SU-DHL-6 (cell line): Measurements from ENCODE around the gene TAX1BP1.

Experiments
- H2AFZ ChIP-seq: fragments of 200-600 bp; sonication (generic); 2 replicates; pipeline ENCODE4 v1.6.1; 2014; ENCODE audit warnings: low read depth, mild to moderate bottlenecking, moderate library complexity, mixed read lengths, antibody characterized with exemption, low read length; ENCODE audit not compliant: severe bottlenecking
- H3F3A ChIP-seq: fragments of 200-600 bp; shearing (Covaris generic); 2 replicates; pipeline ENCODE4 v1.6.0; 2016; ENCODE audit warnings: antibody characterized with exemption, mild to moderate bottlenecking; ENCODE audit not compliant: insufficient read depth
- H3K27ac ChIP-seq: fragments of 200-600 bp; sonication (generic); 2 replicates; pipeline ENCODE4 v1.5.1; 2016; ENCODE audit warnings: low read depth, mild to moderate bottlenecking, low read length, moderate library complexity, mixed read lengths
- H3K27me3 ChIP-seq: fragments of 200-600 bp; sonication (generic), shearing (Covaris generic); 2 replicates; pipeline ENCODE4 v1.6.0; 2014; ENCODE audit warnings: mild to moderate bottlenecking, low read length
- H3K36me3 ChIP-seq: fragments of 200-600 bp; sonication (generic); 2 replicates; pipeline ENCODE4 v1.6.1; 2014; ENCODE audit warnings: mild to moderate bottlenecking, low read length, mixed read lengths
- H3K4me2 ChIP-seq: fragments of 300-600, 200-600 bp; shearing (Covaris generic), sonication (generic); 2 replicates; pipeline ENCODE4 v1.6.0; 2014; ENCODE audit warnings: low read length, low read depth, mild to moderate bottlenecking; ENCODE audit not compliant: poor library complexity, severe bottlenecking
- H3K4me3 ChIP-seq: fragments of 200-600 bp; sonication (generic); 2 replicates; pipeline ENCODE4 v1.5.1; 2014; ENCODE audit warnings: antibody characterized with exemption, low read length, mild to moderate bottlenecking, mixed read lengths; ENCODE audit not compliant: insufficient read depth, poor library complexity, severe bottlenecking
- H3K79me2 ChIP-seq: fragments of 200-600 bp; sonication (generic); 2 replicates; pipeline ENCODE4 v1.6.1; 2014; ENCODE audit warnings: mild to moderate bottlenecking, low read length, moderate library complexity; ENCODE audit not compliant: insufficient read depth
- H3K9ac ChIP-seq: fragments of 200-600 bp; sonication (generic); 2 replicates; pipeline ENCODE4 v1.7.0; 2014; ENCODE audit warnings: mild to moderate bottlenecking, low read length
- H3K9me2 ChIP-seq: fragments of 200-600 bp; sonication (generic); replicated peaks from 2 replicates; pipeline ENCODE4 v1.6.1; 2014; ENCODE audit warnings: low read length; ENCODE audit not compliant: insufficient read depth
- H3K9me3 ChIP-seq: fragments of 200-600 bp; sonication (generic); 2 replicates; pipeline ENCODE4 v1.6.1; 2014; ENCODE audit warnings: low read length, mixed read lengths; ENCODE audit not compliant: insufficient read depth
- H4K20me1 ChIP-seq: fragments of 200-600 bp; sonication (generic); 2 replicates; pipeline ENCODE4 v1.6.1; 2014; ENCODE audit warnings: low read depth, mild to moderate bottlenecking, antibody characterized with exemption, low read length, moderate library complexity, mixed read lengths
- EZH2phosphoT487 ChIP-seq: fragments of 200-600 bp; sonication (generic), shearing (Covaris generic); conservative IDR thresholded peaks from 2 replicates; pipeline ENCODE4 v1.6.1; 2018; ENCODE audit warnings: mild to moderate bottlenecking, antibody characterized with exemption, low read length, moderate library complexity, mixed read lengths
- TF ChIP-seq, protein P1 (sequence below): fragments of 200-600 bp; sonication (generic); IDR thresholded peaks from one replicate; pipeline ENCODE4 v1.5.1; 2017; ENCODE audit warnings: antibody characterized with exemption, mild to moderate bottlenecking, low read length, moderate library complexity; ENCODE audit not compliant: insufficient read depth, poor library complexity, severe bottlenecking

The TAX1BP1 gene

DNA sequence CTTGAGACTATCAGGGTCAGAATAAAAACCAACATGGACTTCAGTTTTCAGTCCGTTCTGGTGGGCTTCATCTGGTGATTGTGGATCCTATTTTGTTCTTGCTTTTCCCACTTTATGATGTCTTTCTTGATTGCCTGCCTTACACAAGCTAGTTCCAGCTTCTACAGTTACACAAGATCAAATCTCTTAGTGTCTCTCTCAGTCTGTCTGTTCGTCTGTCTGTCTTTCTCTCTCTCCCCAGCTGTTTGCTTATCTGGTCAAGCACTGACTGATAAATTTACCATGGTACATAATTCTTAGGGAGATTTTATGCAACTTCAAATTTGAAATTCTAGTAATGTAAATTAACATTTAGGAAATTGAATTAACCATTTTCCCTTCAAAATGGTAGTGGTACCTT, 35.8 kb downstream of the TAX1BP1 start:
- Histone ChIP-seq H3K27ac (no peak overlapping the region), H3K4me2 (no peak overlapping the region), H3K9me3 (no peaks in the 10 kb centered on the region), H4K20me1 (no peaks in the 10 kb centered on the region), H3K9ac (no peak overlapping the region), H3F3A (peaks cover 4% of the 10 kb centered on the region; the same call in 1 of the 2 replicates), H2AFZ (no peak overlapping the region), H3K27me3 (no peaks in the 10 kb centered on the region), H3K36me3 (peaks cover 5% of the 10 kb centered on the region; the same call in 1 of the 2 replicates), H3K79me2 (no peaks in the 10 kb centered on the region), H3K9me2 (no peaks in the 10 kb centered on the region), H3K4me3 (no peak overlapping the region)
- TF ChIP-seq, protein P1, sequence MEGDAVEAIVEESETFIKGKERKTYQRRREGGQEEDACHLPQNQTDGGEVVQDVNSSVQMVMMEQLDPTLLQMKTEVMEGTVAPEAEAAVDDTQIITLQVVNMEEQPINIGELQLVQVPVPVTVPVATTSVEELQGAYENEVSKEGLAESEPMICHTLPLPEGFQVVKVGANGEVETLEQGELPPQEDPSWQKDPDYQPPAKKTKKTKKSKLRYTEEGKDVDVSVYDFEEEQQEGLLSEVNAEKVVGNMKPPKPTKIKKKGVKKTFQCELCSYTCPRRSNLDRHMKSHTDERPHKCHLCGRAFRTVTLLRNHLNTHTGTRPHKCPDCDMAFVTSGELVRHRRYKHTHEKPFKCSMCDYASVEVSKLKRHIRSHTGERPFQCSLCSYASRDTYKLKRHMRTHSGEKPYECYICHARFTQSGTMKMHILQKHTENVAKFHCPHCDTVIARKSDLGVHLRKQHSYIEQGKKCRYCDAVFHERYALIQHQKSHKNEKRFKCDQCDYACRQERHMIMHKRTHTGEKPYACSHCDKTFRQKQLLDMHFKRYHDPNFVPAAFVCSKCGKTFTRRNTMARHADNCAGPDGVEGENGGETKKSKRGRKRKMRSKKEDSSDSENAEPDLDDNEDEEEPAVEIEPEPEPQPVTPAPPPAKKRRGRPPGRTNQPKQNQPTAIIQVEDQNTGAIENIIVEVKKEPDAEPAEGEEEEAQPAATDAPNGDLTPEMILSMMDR = no peak
- no peak for TF ChIP-seq EZH2phosphoT487

DNA sequence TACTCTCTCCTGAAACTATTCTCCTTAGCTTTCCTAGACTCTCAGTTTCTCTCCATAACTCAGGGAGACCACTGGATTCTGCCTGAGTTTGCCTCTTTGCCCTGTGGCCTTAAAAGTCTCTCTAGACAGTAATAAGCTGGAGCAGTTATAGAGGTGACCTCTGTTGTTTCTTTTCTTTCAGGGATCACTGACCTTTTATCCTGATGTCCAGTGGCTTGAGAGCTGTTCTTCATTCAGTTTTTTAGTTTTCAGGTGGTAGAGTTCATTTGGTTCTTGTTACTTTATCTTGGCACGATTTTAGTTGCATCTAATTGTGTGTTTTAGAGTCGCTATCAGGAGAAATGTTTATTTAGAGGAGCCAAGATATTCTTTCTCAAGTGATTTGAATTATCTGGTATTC, 37.7 kb downstream of the TAX1BP1 start:
- no peak overlapping the region for H3K9ac ChIP-seq
- no peaks in the 10 kb centered on the region for H3K79me2 ChIP-seq
- peaks cover 4% of the 10 kb centered on the region; the same call in 1 of the 2 replicates for H3F3A ChIP-seq
- no peaks in the 10 kb centered on the region for H3K9me3 ChIP-seq
- no peak overlapping the region for H3K4me2 ChIP-seq
- H3K27ac ChIP-seq = no peak overlapping the region
- H3K36me3 ChIP-seq = no peaks in the 10 kb centered on the region
- no peaks in the 10 kb centered on the region for H4K20me1 ChIP-seq
- H3K4me3 ChIP-seq = no peak overlapping the region
- no peaks in the 10 kb centered on the region for H3K27me3 ChIP-seq
- no peak overlapping the region for H2AFZ ChIP-seq
- H3K9me2 ChIP-seq = no peaks in the 10 kb centered on the region
- no peak for TF ChIP-seq EZH2phosphoT487
- TF ChIP-seq, protein P1 = no peak

DNA sequence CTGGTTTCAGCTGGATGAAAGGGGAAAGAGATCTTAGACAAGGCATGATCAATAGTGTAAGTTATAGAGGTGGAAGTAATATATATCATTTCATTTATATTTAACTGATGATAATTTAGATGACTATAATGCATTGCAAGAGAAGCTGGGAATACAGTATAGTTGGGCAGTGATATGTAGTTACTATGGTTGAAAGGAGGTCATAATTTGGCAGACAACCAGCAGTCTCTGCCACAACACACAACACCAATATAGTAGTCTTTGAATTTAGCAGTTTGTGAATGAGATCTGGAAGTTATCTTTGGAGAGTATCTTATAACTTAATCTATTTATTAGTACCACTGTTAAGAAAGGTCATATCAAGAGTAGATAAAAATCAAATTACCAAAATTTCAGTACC, 39.9 kb downstream of the TAX1BP1 start:
- Histone ChIP-seq H3K36me3 (no peaks in the 10 kb centered on the region), H4K20me1 (no peaks in the 10 kb centered on the region), H3F3A (0 out of 2 replicates have a peak, but pooled peaks cover 4% of the 10 kb centered on the region), H3K79me2 (no peaks in the 10 kb centered on the region), H3K4me3 (no peak overlapping the region), H3K4me2 (no peak overlapping the region), H3K9me2 (no peaks in the 10 kb centered on the region), H3K9me3 (no peaks in the 10 kb centered on the region), H3K27ac (no peak overlapping the region), H3K9ac (no peak overlapping the region), H2AFZ (no peak overlapping the region), H3K27me3 (no peaks in the 10 kb centered on the region)
- TF ChIP-seq, protein P1 = no peak
- no peak for TF ChIP-seq EZH2phosphoT487
